A549 (cell line): ENCODE measurements around the gene ARRDC4.

Experiments
- KDM1A ChIP-seq: fragments of 200-600 bp; sonication (generic); IDR thresholded peaks from 2 replicates; pipeline ENCODE4 v1.6.1; 2016; ENCODE audit warnings: low read depth, mild to moderate bottlenecking
- RAD21 ChIP-seq, 2 experiments: fragments of >200 bp in 1 of 2; sonication (Bioruptor Twin) in 1 of 2; formaldehyde crosslinking in 1 of 2; IDR thresholded peaks in 1 of 2; conservative IDR thresholded peaks in 1 of 2; 2 replicates in 1 of 2; 3 replicates in 1 of 2; pipeline ENCODE4 v1.6.1; 2012 to 2018; ENCODE audit warnings: inconsistent platforms in 1 of 2
- TF ChIP-seq, protein P1 (sequence below): fragments of >200 bp; sonication (Bioruptor Twin); formaldehyde crosslinking; IDR thresholded peaks from 3 replicates; pipeline ENCODE4 v1.5.1; 2016
- TF ChIP-seq, protein P2 (sequence below): fragments of 200-600 bp; sonication (generic); IDR thresholded peaks from 2 replicates; pipeline ENCODE4 v1.6.1; 2016; ENCODE audit warnings: antibody characterized with exemption, mild to moderate bottlenecking, moderate library complexity

DNA sequence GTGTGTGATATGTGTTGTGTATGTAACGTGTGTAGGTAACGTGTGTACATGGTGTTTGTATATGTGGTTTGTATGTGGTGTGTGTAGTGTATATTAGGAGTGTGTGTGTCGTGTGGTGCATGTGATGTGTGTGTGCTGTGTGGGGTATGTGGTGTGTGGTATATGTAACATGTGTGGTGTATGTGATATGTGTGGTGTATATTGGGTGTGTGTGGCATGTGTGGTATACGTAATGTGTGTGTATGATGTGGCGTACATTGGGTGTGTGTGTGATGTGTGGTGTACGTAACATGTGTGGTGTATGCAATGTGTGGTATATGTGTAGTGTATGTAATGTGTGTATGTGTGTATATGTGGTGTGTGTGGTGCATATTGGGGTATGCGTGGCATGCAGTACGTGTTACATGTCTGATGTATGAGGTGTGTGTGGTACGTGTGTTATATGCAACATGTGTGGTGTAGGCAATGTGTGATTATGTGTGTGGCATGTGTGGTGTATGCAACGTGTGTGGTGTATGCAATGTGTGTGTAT, 41.2 kb downstream of the ARRDC4 start:
- TF ChIP-seq, protein P1, sequence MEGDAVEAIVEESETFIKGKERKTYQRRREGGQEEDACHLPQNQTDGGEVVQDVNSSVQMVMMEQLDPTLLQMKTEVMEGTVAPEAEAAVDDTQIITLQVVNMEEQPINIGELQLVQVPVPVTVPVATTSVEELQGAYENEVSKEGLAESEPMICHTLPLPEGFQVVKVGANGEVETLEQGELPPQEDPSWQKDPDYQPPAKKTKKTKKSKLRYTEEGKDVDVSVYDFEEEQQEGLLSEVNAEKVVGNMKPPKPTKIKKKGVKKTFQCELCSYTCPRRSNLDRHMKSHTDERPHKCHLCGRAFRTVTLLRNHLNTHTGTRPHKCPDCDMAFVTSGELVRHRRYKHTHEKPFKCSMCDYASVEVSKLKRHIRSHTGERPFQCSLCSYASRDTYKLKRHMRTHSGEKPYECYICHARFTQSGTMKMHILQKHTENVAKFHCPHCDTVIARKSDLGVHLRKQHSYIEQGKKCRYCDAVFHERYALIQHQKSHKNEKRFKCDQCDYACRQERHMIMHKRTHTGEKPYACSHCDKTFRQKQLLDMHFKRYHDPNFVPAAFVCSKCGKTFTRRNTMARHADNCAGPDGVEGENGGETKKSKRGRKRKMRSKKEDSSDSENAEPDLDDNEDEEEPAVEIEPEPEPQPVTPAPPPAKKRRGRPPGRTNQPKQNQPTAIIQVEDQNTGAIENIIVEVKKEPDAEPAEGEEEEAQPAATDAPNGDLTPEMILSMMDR = no peak
- TF ChIP-seq, protein P2, sequence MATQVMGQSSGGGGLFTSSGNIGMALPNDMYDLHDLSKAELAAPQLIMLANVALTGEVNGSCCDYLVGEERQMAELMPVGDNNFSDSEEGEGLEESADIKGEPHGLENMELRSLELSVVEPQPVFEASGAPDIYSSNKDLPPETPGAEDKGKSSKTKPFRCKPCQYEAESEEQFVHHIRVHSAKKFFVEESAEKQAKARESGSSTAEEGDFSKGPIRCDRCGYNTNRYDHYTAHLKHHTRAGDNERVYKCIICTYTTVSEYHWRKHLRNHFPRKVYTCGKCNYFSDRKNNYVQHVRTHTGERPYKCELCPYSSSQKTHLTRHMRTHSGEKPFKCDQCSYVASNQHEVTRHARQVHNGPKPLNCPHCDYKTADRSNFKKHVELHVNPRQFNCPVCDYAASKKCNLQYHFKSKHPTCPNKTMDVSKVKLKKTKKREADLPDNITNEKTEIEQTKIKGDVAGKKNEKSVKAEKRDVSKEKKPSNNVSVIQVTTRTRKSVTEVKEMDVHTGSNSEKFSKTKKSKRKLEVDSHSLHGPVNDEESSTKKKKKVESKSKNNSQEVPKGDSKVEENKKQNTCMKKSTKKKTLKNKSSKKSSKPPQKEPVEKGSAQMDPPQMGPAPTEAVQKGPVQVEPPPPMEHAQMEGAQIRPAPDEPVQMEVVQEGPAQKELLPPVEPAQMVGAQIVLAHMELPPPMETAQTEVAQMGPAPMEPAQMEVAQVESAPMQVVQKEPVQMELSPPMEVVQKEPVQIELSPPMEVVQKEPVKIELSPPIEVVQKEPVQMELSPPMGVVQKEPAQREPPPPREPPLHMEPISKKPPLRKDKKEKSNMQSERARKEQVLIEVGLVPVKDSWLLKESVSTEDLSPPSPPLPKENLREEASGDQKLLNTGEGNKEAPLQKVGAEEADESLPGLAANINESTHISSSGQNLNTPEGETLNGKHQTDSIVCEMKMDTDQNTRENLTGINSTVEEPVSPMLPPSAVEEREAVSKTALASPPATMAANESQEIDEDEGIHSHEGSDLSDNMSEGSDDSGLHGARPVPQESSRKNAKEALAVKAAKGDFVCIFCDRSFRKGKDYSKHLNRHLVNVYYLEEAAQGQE = no peak
- TF ChIP-seq KDM1A = no peak
- TF ChIP-seq RAD21 (conservative IDR thresholded peaks at IDR 0.05 in 1 of 2, IDR thresholded peaks at IDR 0.05 in 1 of 2) = no peak
